GM19351 (cell line): Measurements from ENCODE around the gene NRXN3.

ENCODE experiments used
- ATAC-seq: cut with Tn5 transposase; IDR thresholded peaks from one replicate; pipeline ENCODE4 v1.9.1; 2021; ENCODE audit warnings: mild to moderate bottlenecking, moderate library complexity; ENCODE audit not compliant: unreplicated experiment

NRXN3 gene

GRCh38 chr14:79695307-79695706 is 1525.1 kb downstream of the NRXN3 start:
- no peak for ATAC-seq

GRCh38 chr14:79698298-79698711 is 1528.1 kb downstream of the NRXN3 start:
- ATAC-seq, result no peak

GRCh38 chr14:79699206-79699605 is 1529.0 kb downstream of the NRXN3 start:
- no peak for ATAC-seq

GRCh38 chr14:79701371-79701770 is 1531.2 kb downstream of the NRXN3 start:
- no peak for ATAC-seq

- ATAC-seq, result no peak
Measured at GRCh38 chr14:79702197-79702596, 1532.0 kb downstream of the NRXN3 start.

GRCh38 chr14:79703209-79703608 is 1533.0 kb downstream of the NRXN3 start:
- no peak for ATAC-seq

GRCh38 chr14:79704041-79704807 is 1534.1 kb downstream of the NRXN3 start:
- no peak for ATAC-seq

GRCh38 chr14:79705126-79705894 is 1535.1 kb downstream of the NRXN3 start:
- no peak for ATAC-seq

- no peak for ATAC-seq
Measured at GRCh38 chr14:79706382-79706781, 1536.2 kb downstream of the NRXN3 start.

- ATAC-seq, result no peak
Measured at GRCh38 chr14:79708426-79709388, 1538.5 kb downstream of the NRXN3 start.

GRCh38 chr14:79709573-79709972 is 1539.4 kb downstream of the NRXN3 start:
- no peak for ATAC-seq

- no peak for ATAC-seq
Measured at GRCh38 chr14:79712302-79712950, 1542.3 kb downstream of the NRXN3 start.

GRCh38 chr14:79721399-79722084 is 1551.4 kb downstream of the NRXN3 start:
- no peak for ATAC-seq

- no peak for ATAC-seq
Measured at GRCh38 chr14:79724934-79725717, 1555.0 kb downstream of the NRXN3 start.

- no peak for ATAC-seq
Measured at GRCh38 chr14:79727900-79728299, 1557.7 kb downstream of the NRXN3 start.

GRCh38 chr14:79728331-79728730 is 1558.2 kb downstream of the NRXN3 start:
- ATAC-seq, result no peak

- no peak for ATAC-seq
Measured at GRCh38 chr14:79729731-79730130, 1559.6 kb downstream of the NRXN3 start.

GRCh38 chr14:79730196-79730595 is 1560.0 kb downstream of the NRXN3 start:
- no peak for ATAC-seq

- no peak for ATAC-seq
Measured at GRCh38 chr14:79730953-79731352, 1560.8 kb downstream of the NRXN3 start.
